ENCODE measurements around the gene DENND2D. TPM values are rescaled to one million over a fixed set of nuclear protein-coding genes. Genes with fewer than 3 reads are reported as not detected.

Gene DENND2D
- total and polyA plus RNA-seq, 10 of the 15 experiments (the other 5 are each of a cell fraction or from before 2014, with no cell fraction given): 149 to 375 (median 172) TPM

DNA sequence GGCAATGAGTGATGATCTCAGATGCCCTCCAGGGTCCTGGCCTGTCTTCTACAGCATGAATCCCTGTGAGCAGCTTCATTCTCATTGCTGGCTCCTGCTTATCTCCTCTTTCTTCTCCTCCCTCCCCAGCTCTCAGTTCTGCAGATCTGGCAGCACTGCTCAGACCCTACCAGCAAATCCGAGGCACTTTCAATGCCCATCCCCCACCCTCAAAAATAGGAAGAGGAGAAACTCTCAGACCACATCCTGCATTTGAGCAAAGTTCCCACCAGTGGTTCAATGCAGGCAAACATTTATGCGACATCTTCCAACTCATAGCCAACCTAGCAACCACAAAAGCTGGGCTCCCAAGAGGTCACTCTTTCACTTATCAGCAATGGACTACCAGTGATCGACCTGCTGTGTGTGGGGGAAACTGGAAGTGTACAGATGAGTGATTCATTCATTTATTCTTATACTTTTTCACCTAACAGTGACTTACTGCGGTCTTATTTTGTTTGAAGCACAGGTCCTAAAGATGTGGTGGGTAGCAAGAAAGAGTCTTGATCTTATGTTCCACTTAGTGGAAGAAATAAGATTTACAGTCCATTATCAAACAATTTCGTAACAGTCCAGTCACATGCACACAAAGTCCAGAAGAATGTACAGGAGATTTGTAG, 21.3 kb upstream of the DENND2D start (continued):
- TF ChIP-seq, protein P1, sequence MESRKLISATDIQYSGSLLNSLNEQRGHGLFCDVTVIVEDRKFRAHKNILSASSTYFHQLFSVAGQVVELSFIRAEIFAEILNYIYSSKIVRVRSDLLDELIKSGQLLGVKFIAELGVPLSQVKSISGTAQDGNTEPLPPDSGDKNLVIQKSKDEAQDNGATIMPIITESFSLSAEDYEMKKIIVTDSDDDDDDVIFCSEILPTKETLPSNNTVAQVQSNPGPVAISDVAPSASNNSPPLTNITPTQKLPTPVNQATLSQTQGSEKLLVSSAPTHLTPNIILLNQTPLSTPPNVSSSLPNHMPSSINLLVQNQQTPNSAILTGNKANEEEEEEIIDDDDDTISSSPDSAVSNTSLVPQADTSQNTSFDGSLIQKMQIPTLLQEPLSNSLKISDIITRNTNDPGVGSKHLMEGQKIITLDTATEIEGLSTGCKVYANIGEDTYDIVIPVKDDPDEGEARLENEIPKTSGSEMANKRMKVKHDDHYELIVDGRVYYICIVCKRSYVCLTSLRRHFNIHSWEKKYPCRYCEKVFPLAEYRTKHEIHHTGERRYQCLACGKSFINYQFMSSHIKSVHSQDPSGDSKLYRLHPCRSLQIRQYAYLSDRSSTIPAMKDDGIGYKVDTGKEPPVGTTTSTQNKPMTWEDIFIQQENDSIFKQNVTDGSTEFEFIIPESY (IDR thresholded peaks at IDR 0.05): no peak
- TF ChIP-seq CEBPB (IDR thresholded peaks at IDR 0.05; ENCODE audit: borderline replicate concordance in 1 of 2, low read depth in 2 of 2, low read length in 2 of 2): no peak

DNA sequence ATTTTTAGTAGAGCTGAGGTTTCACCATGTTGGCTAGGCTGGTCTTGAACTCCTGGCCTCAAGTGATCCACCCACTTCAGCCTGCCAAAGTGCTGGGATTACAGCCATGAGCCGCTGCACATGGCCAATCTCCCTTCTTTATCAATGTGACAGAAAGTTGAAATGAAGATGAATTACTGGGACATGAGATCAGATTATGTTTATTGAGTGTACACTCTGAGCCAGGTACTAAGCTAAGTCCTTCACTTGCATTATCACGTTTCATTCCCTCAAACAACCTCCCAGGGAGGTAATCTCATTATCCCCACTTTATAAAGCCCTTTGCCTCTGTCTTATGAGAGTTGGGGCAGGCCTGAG, 20.8 kb upstream of the DENND2D start:
- H3K4me1 ChIP-seq (ENCODE audit: control insufficient read depth, insufficient read depth, low read length): peaks cover 90% of the 10 kb centered on the region
- ATAC-seq: no peak
- TF ChIP-seq, protein P2, sequence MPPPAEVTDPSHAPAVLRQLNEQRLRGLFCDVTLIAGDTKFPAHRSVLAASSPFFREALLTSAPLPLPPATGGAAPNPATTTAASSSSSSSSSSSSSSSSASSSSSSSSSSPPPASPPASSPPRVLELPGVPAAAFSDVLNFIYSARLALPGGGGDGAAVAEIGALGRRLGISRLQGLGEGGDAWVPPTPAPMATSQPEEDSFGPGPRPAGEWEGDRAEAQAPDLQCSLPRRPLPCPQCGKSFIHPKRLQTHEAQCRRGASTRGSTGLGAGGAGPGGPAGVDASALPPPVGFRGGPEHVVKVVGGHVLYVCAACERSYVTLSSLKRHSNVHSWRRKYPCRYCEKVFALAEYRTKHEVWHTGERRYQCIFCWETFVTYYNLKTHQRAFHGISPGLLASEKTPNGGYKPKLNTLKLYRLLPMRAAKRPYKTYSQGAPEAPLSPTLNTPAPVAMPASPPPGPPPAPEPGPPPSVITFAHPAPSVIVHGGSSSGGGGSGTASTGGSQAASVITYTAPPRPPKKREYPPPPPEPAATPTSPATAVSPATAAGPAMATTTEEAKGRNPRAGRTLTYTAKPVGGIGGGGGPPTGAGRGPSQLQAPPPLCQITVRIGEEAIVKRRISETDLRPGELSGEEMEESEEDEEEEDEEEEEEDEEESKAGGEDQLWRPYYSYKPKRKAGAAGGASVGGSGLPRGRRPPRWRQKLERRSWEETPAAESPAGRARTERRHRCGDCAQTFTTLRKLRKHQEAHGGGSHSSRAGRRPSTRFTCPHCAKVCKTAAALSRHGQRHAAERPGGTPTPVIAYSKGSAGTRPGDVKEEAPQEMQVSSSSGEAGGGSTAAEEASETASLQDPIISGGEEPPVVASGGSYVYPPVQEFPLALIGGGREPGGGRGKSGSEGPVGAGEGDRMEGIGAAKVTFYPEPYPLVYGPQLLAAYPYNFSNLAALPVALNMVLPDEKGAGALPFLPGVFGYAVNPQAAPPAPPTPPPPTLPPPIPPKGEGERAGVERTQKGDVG (CRISPR knock-in tag; IDR thresholded peaks at IDR 0.05): 0 out of 2 replicates have a peak, but pooled peaks have one; percentile 13
- no peak for TF ChIP-seq NR2F1 (conservative IDR thresholded peaks at IDR 0.05)
- no peak for TF ChIP-seq NRF1 (conservative IDR thresholded peaks at IDR 0.05; ENCODE audit: low read depth, low read length)
- TF ChIP-seq RCOR1 (conservative IDR thresholded peaks at IDR 0.05; ENCODE audit: low read depth, low read length): 0 out of 2 replicates have a peak, but pooled peaks have one; percentile 4
- TF ChIP-seq, protein P3, sequence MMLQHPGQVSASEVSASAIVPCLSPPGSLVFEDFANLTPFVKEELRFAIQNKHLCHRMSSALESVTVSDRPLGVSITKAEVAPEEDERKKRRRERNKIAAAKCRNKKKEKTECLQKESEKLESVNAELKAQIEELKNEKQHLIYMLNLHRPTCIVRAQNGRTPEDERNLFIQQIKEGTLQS (IDR thresholded peaks at IDR 0.05; ENCODE audit: borderline replicate concordance, extremely low read depth, low read depth, low read length): no peak
- no peak for TF ChIP-seq DPF2 (IDR thresholded peaks at IDR 0.05)
- TF ChIP-seq MTA2 (IDR thresholded peaks at IDR 0.05; ENCODE audit: low read depth): no peak
- TF ChIP-seq, protein P4, sequence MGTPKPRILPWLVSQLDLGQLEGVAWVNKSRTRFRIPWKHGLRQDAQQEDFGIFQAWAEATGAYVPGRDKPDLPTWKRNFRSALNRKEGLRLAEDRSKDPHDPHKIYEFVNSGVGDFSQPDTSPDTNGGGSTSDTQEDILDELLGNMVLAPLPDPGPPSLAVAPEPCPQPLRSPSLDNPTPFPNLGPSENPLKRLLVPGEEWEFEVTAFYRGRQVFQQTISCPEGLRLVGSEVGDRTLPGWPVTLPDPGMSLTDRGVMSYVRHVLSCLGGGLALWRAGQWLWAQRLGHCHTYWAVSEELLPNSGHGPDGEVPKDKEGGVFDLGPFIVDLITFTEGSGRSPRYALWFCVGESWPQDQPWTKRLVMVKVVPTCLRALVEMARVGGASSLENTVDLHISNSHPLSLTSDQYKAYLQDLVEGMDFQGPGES (IDR thresholded peaks at IDR 0.05): no peak

More for the DNA sequence above, 20.8 kb upstream of the DENND2D start:
- ChIA-PET POLR2A (interaction anchor here (0.6 to 8.8 kb wide), 13 partner anchors 10 to 349 kb away, joined by 3 to 371 read pairs (median 4); partner anchors contain the start of genes CD53, CEPT1, DENND2D and DRAM2), SMC1A (ENCODE audit: uncharacterized antibody, unreplicated experiment) (interaction anchor here (0.7 to 12.4 kb wide), 27 partner anchors 10 to 382 kb away, joined by 3 to 284 read pairs (median 5); partner anchors contain the start of genes CD53, CEPT1, DENND2D and DRAM2), CTCF (interaction anchor here (0.7 to 8.9 kb wide), 13 partner anchors 11 to 534 kb away, joined by 3 to 239 read pairs (median 3); partner anchors contain the start of genes CEPT1, DENND2D and DRAM2), RAD21 (ENCODE audit: unreplicated experiment) (interaction anchor here (1.0 to 9.9 kb wide), 17 partner anchors 15 to 475 kb away, joined by 3 to 542 read pairs (median 9); partner anchors contain the start of genes CD53, CEPT1, DENND2D and DRAM2)
- no peak overlapping the region for H3K4me3 ChIP-seq
- H3K27ac ChIP-seq (ENCODE audit: control insufficient read depth, insufficient read depth): peak overlapping the region; percentile 100
- H3K36me3 ChIP-seq (ENCODE audit: control insufficient read depth in 2 of 2, insufficient read depth in 2 of 2, low read length in 1 of 2): no peaks in the 10 kb centered on the region
- H3K27me3 ChIP-seq (replicated peaks in 1 of 2; ENCODE audit: control insufficient read depth in 2 of 2, insufficient read depth in 2 of 2, low read length in 1 of 2): no peaks in the 10 kb centered on the region
- FAIRE-seq: no peak
- peaks cover 15% of the 10 kb centered on the region for H3K79me2 ChIP-seq (ENCODE audit: control insufficient read depth, insufficient read depth, low read length)
- H3K4me2 ChIP-seq (ENCODE audit: control insufficient read depth, insufficient read depth): peak overlapping the region; percentile 67
- H3K9ac ChIP-seq (ENCODE audit: control insufficient read depth, insufficient read depth, low read length): peak overlapping the region; percentile 87
- no peaks in the 10 kb centered on the region for H3K9me3 ChIP-seq (replicated peaks; ENCODE audit: control insufficient read depth, insufficient read depth, low read length)
- DNase-seq (ENCODE audit: low read depth, low spot score): no peak
- no peaks in the 10 kb centered on the region for H4K20me1 ChIP-seq (ENCODE audit: control insufficient read depth, insufficient read depth)
- in situ Hi-C loops (cut with MboI): loop anchor here (5.0 to 10.0 kb wide), 3 partner anchors 111 to 544 kb away; no protein-coding TSS in a partner anchor
- 29% methylated on average over 2 of the region's 2 CpGs for WGBS (ENCODE audit: insufficient coverage, insufficient replicate concordance, low lambda C conversion rate, missing lambda C conversion rate)
- BruUV-seq (replicated peaks): TSS peak; percentile 88
- no peak overlapping the region for H2AFZ ChIP-seq (ENCODE audit: control insufficient read depth, low read depth, low read length)
- intact Hi-C loops (cut with micrococcal nuclease; ENCODE audit: unreplicated experiment): loop anchor here (1.0 to 10.0 kb wide), 9 partner anchors 18 to 586 kb away; partner anchors contain the start of genes C1orf162, CEPT1, DRAM2 and LRIF1
